SK-N-SH (cell line): Measurements from ENCODE around the gene PRPH. TPM values are rescaled to one million over a fixed set of nuclear protein-coding genes. Genes with fewer than 3 reads are reported as not detected.
A peak's percentile ranks its signal among the peaks of the same experiment; 100 is the strongest.

Source experiments
- CTCF ChIA-PET: fragments of 300-600, 350-600 bp; formaldehyde crosslinking; extraction: SDS; loops from one replicate; lab custom pipeline; 2021; lab: Yijun Ruan, JAX
- POLR2A ChIA-PET: fragments of 350-600 bp; sonication (Branson Sonifier 250); formaldehyde crosslinking; extraction: SDS; loops from one replicate; lab custom pipeline; 2020; ENCODE audit warnings: antibody characterized with exemption, inconsistent platforms; lab: Yijun Ruan, JAX
- DNase-seq: peaks from one replicate; pipeline ENCODE4 v3.0.0; 2012
- H2AFZ ChIP-seq: fragments of 200-600 bp; sonication (generic); 2 replicates; pipeline ENCODE4 v1.8.1; 2016; ENCODE audit warnings: antibody characterized with exemption, mild to moderate bottlenecking, low read depth
- H3F3A ChIP-seq: fragments of 200-600 bp; sonication (generic); replicated peaks from 2 replicates; pipeline ENCODE3; 2016; ENCODE audit warnings: antibody characterized with exemption, mild to moderate bottlenecking; ENCODE audit not compliant: insufficient read depth
- H3K27ac ChIP-seq, 2 experiments: fragments of 200-500 bp in 1 of 2; fragments of 200-600 bp in 1 of 2; sonication (Bioruptor generic) in 1 of 2; sonication (generic), shearing (Covaris generic) in 1 of 2; 2 replicates each; pipeline versions ENCODE4 v1.5.1 to v1.6.1; 2014 to 2016; ENCODE audit warnings: low read depth in 2 of 2, inconsistent platforms in 1 of 2, low read length in 1 of 2, mild to moderate bottlenecking in 1 of 2, mixed read lengths in 1 of 2
- H3K27me3 ChIP-seq: fragments of 200-600 bp; sonication (generic), shearing (Covaris generic); 2 replicates; pipeline ENCODE4 v1.6.1; 2016; ENCODE audit warnings: mixed run types; ENCODE audit not compliant: insufficient read depth
- H3K36me3 ChIP-seq, 2 experiments: fragments of 200-500 bp in 1 of 2; fragments of 200-600 bp in 1 of 2; sonication (Bioruptor generic) in 1 of 2; sonication (generic) in 1 of 2; replicated peaks in 1 of 2; 2 replicates each; pipeline versions ENCODE3 to v1.5.1; 2014 to 2016; ENCODE audit warnings: low read length in 1 of 2, mild to moderate bottlenecking in 1 of 2; ENCODE audit not compliant: insufficient read depth in 2 of 2, control insufficient read depth in 1 of 2
- H3K4me1 ChIP-seq, 2 experiments: fragments of 200-500 bp in 1 of 2; fragments of 200-600 bp in 1 of 2; sonication (Bioruptor generic) in 1 of 2; sonication (generic), shearing (Covaris generic) in 1 of 2; 2 replicates each; pipeline versions ENCODE4 v1.5.1 to v1.6.1; 2014 to 2016; ENCODE audit warnings: low read depth in 1 of 2, low read length in 1 of 2, mixed run types in 1 of 2; ENCODE audit not compliant: insufficient read depth in 2 of 2, control insufficient read depth in 1 of 2
- H3K4me2 ChIP-seq: fragments of 200-600 bp; sonication (generic), shearing (Covaris generic); 2 replicates; pipeline ENCODE4 v1.6.1; 2017; ENCODE audit warnings: mixed run types
- H3K4me3 ChIP-seq, 2 experiments: fragments of 200-500 bp in 1 of 2; fragments of 200-600 bp in 1 of 2; sonication (Bioruptor generic) in 1 of 2; sonication (generic), shearing (Covaris generic) in 1 of 2; 2 replicates each; pipeline versions ENCODE4 v1.5.1 to v1.8.1; 2014 to 2016; ENCODE audit warnings: low read depth in 2 of 2, inconsistent platforms in 1 of 2, low read length in 1 of 2, mild to moderate bottlenecking in 1 of 2, mixed read lengths in 1 of 2, moderate library complexity in 1 of 2
- H3K79me2 ChIP-seq: fragments of 200-600 bp; sonication (generic); 2 replicates; pipeline ENCODE4 v1.8.1; 2017; ENCODE audit warnings: mild to moderate bottlenecking; ENCODE audit not compliant: insufficient read depth
- H3K9ac ChIP-seq: fragments of 200-600 bp; sonication (generic); 2 replicates; pipeline ENCODE4 v1.6.1; 2017; ENCODE audit warnings: mixed run types
- H3K9me2 ChIP-seq: fragments of 200-600 bp; sonication (generic); 2 replicates; pipeline ENCODE4 v1.6.1; 2017; ENCODE audit warnings: mixed run types
- H3K9me3 ChIP-seq: fragments of 200-600 bp; sonication (generic); 2 replicates; pipeline ENCODE4 v1.6.1; 2017; ENCODE audit warnings: mixed run types, mild to moderate bottlenecking, moderate library complexity
- H4K20me1 ChIP-seq: fragments of 200-600 bp; sonication (generic); 2 replicates; pipeline ENCODE4 v1.6.1; 2017; ENCODE audit warnings: mild to moderate bottlenecking, mixed run types; ENCODE audit not compliant: insufficient read depth
- CHD2 ChIP-seq: fragments of 150-350 bp; IDR thresholded peaks from 2 replicates; pipeline ENCODE4 v1.6.1; 2018; ENCODE audit warnings: low read length; ENCODE audit not compliant: partially characterized antibody
- FOSL2 ChIP-seq: IDR thresholded peaks from 2 replicates; pipeline ENCODE4 v1.4.0; 2012; ENCODE audit warnings: low read depth, mild to moderate bottlenecking, moderate library complexity, borderline replicate concordance
- WGBS: methylation state at CpG from one replicate; pipeline ENCODE4 v1.1.6; 2017; ENCODE audit warnings: low lambda C conversion rate; 5-methylcytosine and 5-hydroxymethylcytosine counted together
- polyA plus RNA-seq, 3 experiments: library from polyadenylated mRNA; depleted of rRNA; stranded (reverse); fragments of >200 nt; gene quantifications; 2 replicates each; pipeline ENCODE4 v1.2.3, GENCODE V29; 2012
- TF ChIP-seq, protein P1 (sequence below): fragments of 150-350 bp; IDR thresholded peaks from 2 replicates; pipeline ENCODE4 v1.6.1; 2016; ENCODE audit warnings: mild to moderate bottlenecking, low read depth, low read length
- TF ChIP-seq, protein P2 (sequence below): IDR thresholded peaks from 2 replicates; pipeline ENCODE4 v1.4.0; 2012; ENCODE audit warnings: low read depth
- TF ChIP-seq, protein P3 (sequence below): IDR thresholded peaks from 2 replicates; pipeline ENCODE4 v1.6.1; 2012; ENCODE audit warnings: mild to moderate bottlenecking, low read depth, low read length, moderate library complexity
- TF ChIP-seq, protein P4 (sequence below): fragments of 200-600 bp; sonication (generic); IDR thresholded peaks from 2 replicates; pipeline ENCODE4 v1.6.1; 2017; ENCODE audit warnings: antibody characterized with exemption, mild to moderate bottlenecking, moderate library complexity
- TF ChIP-seq, protein P5 (sequence below): IDR thresholded peaks from 2 replicates; pipeline ENCODE4; 2012

Gene PRPH
- polyA plus RNA-seq, 1 of the 3 experiments (the other 2 are of a cell fraction): 1.9 TPM

DNA sequence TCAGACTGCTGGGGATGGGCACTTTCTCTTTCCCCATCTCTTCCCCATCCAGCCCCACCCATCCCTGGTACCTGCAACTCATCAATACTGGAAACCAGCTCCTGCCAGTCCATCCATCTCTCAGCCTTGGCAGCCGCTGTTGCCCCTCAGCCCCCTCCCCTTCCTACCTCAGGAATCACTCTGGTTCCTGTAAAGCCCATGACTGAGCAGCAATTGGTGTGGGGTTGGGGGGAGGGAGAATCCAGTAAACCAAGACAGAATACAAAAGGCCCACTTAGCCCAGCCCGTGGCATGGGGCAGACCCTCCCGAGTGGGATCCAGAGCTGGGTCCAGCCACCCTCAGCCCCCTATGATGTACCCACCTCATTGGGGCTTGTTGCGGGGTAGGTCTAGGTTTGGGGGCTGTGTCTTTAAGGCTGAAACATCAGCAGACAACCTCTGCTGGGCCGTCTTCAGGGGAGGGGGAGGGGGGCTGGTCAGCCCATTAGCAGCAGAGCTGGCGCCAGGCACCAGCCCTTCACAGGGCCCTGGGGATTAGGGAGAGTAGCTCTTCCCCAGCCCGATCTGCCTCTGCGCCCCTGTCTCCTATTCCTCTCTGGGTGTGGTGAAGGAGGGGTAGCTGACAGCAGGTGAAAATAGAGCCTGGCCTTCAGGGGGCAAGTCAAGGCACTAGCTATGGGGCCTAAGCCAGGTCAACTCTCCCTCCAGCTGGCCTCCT, 702 bp upstream of the PRPH start (continued):
- TF ChIP-seq, protein P1, sequence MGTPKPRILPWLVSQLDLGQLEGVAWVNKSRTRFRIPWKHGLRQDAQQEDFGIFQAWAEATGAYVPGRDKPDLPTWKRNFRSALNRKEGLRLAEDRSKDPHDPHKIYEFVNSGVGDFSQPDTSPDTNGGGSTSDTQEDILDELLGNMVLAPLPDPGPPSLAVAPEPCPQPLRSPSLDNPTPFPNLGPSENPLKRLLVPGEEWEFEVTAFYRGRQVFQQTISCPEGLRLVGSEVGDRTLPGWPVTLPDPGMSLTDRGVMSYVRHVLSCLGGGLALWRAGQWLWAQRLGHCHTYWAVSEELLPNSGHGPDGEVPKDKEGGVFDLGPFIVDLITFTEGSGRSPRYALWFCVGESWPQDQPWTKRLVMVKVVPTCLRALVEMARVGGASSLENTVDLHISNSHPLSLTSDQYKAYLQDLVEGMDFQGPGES: no peak

DNA sequence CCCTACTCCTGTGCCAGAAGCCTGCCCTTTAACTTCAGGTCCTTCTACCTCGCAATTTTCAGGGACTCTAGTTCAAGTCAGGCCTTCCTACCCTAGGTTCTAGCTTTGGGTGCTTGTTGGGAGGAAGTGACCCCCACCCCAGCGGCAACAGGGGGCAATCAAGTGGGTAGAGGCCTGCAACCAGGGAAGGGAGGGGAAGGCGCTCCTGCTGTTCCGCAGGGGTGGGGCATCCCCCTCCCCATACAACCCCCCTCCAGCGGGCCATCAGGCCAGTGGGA, 204 bp upstream of the PRPH start:
- Histone ChIP-seq H3K27me3 (no peaks in the 10 kb centered on the region), H3K4me3 (no peak overlapping the region), H3K36me3 (no peaks in the 10 kb centered on the region), H3K9me3 (no peaks in the 10 kb centered on the region), H3F3A (no peaks in the 10 kb centered on the region), H3K79me2 (no peaks in the 10 kb centered on the region), H3K27ac (peak overlapping the region in 1 of 2 experiments; percentile 71; a peak in 1 of 4 replicates), H4K20me1 (no peaks in the 10 kb centered on the region), H3K4me1 (peaks cover 7 to 29% of the 10 kb centered on the region in 2 experiments; a peak in 3 of 4 replicates), H3K9ac (no peak overlapping the region), H2AFZ (no peak overlapping the region), H3K9me2 (no peaks in the 10 kb centered on the region), H3K4me2 (no peak overlapping the region)
- DNase-seq: peak; percentile 23
- CTCF ChIA-PET: interaction anchor here (0.7 to 29.6 kb wide), 7 partner anchors 9 to 219 kb away, joined by 3 to 658 read pairs (median 11); partner anchors contain the start of genes C1QL4 and DNAJC22
- TF ChIP-seq FOSL2 (no peak), CHD2 (no peak)
- TF ChIP-seq, protein P2, sequence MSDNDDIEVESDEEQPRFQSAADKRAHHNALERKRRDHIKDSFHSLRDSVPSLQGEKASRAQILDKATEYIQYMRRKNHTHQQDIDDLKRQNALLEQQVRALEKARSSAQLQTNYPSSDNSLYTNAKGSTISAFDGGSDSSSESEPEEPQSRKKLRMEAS: no peak
- TF ChIP-seq, protein P3, sequence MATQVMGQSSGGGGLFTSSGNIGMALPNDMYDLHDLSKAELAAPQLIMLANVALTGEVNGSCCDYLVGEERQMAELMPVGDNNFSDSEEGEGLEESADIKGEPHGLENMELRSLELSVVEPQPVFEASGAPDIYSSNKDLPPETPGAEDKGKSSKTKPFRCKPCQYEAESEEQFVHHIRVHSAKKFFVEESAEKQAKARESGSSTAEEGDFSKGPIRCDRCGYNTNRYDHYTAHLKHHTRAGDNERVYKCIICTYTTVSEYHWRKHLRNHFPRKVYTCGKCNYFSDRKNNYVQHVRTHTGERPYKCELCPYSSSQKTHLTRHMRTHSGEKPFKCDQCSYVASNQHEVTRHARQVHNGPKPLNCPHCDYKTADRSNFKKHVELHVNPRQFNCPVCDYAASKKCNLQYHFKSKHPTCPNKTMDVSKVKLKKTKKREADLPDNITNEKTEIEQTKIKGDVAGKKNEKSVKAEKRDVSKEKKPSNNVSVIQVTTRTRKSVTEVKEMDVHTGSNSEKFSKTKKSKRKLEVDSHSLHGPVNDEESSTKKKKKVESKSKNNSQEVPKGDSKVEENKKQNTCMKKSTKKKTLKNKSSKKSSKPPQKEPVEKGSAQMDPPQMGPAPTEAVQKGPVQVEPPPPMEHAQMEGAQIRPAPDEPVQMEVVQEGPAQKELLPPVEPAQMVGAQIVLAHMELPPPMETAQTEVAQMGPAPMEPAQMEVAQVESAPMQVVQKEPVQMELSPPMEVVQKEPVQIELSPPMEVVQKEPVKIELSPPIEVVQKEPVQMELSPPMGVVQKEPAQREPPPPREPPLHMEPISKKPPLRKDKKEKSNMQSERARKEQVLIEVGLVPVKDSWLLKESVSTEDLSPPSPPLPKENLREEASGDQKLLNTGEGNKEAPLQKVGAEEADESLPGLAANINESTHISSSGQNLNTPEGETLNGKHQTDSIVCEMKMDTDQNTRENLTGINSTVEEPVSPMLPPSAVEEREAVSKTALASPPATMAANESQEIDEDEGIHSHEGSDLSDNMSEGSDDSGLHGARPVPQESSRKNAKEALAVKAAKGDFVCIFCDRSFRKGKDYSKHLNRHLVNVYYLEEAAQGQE: no peak
- TF ChIP-seq, protein P4, sequence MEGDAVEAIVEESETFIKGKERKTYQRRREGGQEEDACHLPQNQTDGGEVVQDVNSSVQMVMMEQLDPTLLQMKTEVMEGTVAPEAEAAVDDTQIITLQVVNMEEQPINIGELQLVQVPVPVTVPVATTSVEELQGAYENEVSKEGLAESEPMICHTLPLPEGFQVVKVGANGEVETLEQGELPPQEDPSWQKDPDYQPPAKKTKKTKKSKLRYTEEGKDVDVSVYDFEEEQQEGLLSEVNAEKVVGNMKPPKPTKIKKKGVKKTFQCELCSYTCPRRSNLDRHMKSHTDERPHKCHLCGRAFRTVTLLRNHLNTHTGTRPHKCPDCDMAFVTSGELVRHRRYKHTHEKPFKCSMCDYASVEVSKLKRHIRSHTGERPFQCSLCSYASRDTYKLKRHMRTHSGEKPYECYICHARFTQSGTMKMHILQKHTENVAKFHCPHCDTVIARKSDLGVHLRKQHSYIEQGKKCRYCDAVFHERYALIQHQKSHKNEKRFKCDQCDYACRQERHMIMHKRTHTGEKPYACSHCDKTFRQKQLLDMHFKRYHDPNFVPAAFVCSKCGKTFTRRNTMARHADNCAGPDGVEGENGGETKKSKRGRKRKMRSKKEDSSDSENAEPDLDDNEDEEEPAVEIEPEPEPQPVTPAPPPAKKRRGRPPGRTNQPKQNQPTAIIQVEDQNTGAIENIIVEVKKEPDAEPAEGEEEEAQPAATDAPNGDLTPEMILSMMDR: no peak
- TF ChIP-seq, protein P5, sequence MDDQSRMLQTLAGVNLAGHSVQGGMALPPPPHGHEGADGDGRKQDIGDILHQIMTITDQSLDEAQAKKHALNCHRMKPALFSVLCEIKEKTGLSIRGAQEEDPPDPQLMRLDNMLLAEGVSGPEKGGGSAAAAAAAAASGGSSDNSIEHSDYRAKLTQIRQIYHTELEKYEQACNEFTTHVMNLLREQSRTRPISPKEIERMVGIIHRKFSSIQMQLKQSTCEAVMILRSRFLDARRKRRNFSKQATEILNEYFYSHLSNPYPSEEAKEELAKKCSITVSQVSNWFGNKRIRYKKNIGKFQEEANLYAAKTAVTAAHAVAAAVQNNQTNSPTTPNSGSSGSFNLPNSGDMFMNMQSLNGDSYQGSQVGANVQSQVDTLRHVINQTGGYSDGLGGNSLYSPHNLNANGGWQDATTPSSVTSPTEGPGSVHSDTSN: no peak
- WGBS: 91% methylated on average over 3 of the region's 5 CpGs
- POLR2A ChIA-PET: interaction anchor here (1.1 to 3.6 kb wide), 4 partner anchors 9 to 164 kb away, joined by 3 to 34 read pairs (median 8); partner anchors contain the start of genes TROAP and TUBA1B
